CD4-positive, alpha-beta T cell treated with Interleukin-4 for 1 hour (primary cell): ENCODE data around the gene CACNA1B.
"Not testable (repeated sequence)": the region's sequence is repeated elsewhere in the genome, so short reads cannot be mapped to it uniquely, and the experiment has no call there.

Source experiments
- DNase-seq, 2 donors: peaks; one replicate each; pipeline ENCODE4 v3.0.0-alpha.2; 2020 to 2022

CACNA1B gene

DNA sequence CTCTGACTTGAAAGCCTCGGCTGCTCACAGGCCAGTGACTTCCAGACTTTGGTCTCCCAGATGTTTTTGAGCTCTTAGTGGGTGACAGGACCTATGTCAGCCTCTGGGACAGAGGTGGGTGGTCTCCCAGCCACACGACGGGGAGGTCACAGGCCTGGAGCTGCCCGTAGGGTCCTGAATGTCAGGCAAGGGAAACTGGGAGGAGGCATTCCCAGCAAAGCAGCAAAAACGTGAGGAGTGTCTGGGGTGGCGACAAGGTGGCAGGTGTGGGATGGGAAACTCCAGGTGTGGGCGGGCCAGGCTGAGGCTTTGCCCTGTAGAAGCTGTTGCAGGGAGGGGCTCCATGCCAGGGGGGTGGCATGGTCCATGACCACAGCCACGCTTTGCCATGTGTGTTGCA, 110.5 kb downstream of the CACNA1B start:
- no peak for DNase-seq

DNA sequence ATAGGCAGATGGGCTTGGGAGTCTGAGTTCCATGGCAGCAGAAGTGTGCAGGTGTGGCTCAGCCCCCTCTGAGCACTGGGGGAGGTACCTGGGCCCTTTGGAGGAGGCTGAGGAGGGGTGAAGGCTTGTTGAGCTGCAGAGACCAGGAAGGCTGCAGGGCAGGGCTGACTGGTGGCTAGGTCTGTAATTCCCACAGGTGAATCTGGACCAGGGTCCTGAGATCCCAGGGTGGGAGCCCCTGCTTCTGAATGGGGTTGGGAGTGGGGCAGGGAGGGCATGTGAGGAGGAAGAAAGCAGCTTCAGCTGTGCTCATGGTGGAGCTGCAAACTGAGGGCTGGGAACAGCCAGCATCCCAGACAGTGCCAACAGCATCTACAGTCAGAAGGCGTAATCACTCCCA, 111.1 kb downstream of the CACNA1B start:
- DNase-seq: no peak

DNA sequence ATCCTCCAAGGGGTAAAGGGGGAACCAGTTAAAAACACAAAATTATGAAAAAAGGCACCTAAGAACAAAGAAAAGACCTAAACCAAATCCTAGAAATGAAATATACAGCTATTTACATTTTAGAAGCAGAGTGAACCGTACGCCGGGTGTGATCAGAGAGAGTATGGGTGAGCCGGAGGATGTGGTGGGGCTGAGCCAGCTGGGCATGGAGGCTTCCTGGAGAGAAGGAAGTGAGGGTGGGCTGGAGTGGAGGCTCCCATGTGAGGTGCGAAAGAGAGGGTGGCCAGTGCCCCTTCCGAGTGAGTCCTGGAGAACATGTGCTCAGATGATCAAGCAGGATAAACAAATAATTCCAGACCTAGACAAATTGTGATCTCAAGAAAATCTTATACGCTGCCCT, 111.6 kb downstream of the CACNA1B start:
- DNase-seq: no peak

DNA sequence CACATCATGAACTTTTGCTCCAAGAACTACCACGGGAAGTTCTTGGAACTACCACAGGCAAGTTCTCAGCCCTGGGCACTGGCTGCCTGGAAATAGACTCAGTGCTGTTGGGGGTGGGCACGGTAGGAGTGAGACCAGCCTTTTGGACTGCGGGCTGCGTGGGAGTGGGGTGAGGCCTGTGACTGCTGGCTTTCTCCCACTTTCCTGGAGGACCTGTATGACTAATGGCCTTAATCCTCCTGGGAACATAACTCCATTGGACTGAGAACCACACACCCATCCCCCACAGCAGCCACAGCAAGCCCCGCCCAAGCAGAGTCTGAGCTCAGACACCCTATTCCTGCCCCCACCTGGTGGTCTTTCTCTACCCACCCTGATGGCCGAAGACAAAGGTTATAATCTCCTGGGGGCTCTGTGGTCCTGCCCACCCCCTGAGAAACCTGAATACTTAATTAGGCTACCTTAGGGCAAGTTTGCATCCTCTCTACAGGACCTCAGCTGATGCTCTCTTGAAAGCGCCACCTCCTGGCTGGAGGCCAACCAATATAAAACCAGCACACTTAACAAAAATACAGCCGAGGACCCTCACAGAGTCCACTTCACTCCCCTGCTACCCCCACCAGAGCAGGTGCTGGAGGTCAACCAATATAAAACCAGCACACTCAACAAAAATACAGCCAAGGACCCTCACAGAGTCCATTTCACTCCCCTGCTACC, 112.6 kb downstream of the CACNA1B start:
- no peak for DNase-seq

DNA sequence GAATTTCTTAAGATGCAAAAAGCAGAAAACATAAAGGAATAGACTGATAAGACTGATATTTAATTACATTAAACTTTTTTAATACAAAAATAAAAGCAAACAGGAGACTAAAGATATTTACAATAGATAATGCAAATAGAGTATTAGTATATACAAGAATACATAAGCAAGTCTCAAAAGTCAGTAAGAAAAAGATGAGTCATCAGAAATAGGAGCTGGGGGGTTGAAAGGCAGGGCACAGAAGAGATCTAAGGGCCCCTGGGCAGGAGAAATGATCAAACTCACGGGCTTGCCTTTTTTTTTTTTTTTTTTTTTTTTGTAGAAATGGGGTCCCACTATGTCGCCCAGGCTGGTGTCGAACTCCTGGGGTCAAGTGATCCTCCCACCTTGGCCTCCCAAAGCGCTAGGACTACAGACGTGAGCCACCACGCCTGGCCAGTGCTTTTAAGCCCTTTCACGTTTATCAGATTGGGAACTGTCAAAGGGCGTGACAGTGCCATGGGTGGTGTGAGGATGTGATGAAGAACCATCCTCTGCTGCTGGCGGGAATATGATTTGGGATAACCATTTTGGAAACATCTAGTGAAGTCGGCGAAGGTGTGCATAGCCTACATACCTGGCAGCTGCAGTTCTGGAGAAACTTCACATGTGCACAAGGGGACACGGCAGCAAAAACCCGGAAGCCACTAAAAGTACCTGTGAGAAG, 126.1 kb downstream of the CACNA1B start:
- DNase-seq: no peak

DNA sequence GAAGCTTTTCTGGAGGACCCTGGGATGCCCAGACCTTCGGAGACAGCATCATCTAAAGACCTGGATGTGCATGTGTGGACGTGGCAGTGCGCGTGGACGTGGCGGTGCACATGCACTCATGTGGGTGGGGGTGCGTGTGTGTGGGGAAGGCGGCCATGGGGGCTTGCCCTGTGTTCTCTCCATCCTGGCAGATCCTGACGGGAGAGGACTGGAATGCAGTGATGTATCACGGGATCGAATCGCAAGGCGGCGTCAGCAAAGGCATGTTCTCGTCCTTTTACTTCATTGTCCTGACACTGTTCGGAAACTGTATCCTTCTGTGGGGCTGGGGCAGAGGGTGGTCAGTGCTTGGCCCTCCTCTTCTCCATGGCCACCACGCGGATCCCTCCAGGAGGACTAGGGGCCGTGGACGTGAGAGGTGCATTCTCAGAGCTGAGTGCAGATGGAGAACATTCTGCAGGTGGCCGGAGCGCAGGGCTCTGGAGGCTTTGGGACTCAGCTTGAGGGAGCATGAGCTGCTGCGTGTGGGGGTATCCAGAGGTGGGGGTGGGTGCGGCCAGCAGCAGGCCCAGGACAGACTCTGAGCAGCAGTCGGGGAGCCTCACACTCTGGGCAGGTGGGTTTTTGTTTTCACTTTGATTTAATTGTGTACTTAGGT, 129.1 kb downstream of the CACNA1B start:
- DNase-seq: no peak

DNA sequence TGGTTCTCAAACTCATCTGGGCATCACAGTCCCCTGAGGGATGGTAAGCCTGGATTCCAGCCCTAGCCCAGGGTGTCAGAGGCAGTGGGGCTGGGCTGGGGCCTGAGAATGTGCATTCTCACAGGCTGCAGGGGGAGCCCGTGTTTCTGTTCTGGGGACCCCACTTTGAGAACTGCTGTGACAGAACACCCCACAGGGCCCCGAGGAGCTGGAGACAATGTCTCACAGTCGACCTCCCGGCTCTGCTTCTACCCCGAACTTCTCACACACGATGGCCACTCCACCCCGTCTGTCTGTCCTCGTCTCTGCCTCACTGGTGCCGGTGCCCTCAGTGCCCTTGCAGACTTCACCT, 130.0 kb downstream of the CACNA1B start:
- no peak for DNase-seq

DNA sequence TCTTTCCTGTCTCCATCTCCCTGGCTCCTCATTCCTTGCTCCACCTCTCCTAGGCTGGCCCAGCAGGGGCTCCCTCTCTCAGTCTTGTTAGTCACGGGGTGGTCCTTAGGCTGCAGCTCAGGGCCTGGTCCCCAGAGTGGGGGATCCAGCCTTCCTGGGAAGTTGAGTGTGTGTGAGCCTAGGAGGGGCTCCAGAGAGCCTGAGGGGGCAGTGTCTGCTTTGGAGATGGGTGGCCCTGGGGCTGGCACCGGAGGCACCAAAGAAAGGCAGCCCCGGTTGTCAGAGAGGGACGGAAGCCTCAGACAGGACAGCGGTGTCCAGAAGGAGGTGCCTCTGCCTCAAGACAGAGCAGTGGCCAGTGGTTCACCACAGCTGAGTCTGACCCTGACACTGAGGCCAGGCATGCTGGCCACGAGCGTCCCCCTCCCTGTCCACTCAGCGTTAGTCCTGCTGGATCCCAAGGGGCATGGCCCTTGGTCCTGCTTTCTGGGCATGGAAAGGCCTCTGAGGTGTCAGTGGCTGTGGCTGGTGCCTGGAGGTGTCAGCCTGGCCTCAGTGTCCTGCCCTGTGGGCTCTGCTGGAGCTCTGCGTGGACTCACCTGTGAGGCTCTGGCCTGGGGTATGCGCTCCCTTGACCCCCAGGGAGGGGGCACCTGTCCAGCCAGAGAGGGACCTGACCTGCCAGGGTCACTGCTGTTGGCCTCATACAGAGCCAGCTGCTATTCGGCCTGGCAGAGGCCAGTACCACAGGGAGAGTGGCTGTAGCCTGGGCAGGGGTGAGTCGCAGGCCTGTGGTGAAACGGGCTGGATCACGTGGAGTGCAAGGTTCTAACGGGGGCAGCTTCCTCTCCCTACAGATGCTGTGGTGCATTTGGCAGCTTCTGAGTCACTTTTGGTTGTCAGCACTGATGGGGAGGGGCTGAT, 130.6 kb downstream of the CACNA1B start:
- DNase-seq: no peak

DNA sequence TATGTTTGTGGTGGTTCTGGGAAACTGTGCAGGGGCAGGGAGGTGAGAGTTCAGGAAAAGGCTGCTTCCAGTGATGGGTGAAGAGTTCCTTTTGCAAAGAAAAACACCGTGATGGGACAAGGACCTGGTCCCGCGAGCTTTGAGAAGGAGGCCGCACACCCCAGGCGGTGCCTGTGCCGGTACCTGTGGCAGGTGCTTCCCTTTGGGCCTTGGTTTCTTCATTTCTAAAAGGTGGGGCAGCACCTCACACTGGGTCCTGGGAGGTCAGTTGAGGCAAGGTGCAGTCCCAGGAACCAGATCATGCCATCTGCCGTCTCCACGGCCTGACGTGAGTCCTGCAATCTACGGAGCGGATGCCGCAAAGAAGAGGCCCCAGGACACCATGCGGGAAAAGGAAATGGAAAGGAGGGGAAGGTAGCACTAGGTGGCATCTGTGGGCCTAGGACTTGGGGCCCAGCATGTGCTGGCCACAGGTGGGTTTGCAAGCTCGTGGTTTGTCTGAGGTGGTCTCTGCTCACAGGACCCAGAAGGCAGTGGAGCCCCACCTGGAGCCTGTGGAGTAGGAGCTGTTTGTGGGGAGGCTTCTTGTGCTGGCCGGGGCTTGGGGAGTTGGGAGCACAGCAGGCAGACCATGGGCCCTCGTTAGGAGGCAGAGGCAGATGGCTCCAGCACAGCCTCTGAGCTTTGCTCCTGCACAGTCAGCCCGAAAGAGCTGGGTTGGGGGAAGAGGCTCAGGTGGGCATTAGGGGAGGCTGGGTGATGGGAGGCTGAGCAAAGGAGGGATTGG, 131.6 kb downstream of the CACNA1B start:
- DNase-seq: no peak

DNA sequence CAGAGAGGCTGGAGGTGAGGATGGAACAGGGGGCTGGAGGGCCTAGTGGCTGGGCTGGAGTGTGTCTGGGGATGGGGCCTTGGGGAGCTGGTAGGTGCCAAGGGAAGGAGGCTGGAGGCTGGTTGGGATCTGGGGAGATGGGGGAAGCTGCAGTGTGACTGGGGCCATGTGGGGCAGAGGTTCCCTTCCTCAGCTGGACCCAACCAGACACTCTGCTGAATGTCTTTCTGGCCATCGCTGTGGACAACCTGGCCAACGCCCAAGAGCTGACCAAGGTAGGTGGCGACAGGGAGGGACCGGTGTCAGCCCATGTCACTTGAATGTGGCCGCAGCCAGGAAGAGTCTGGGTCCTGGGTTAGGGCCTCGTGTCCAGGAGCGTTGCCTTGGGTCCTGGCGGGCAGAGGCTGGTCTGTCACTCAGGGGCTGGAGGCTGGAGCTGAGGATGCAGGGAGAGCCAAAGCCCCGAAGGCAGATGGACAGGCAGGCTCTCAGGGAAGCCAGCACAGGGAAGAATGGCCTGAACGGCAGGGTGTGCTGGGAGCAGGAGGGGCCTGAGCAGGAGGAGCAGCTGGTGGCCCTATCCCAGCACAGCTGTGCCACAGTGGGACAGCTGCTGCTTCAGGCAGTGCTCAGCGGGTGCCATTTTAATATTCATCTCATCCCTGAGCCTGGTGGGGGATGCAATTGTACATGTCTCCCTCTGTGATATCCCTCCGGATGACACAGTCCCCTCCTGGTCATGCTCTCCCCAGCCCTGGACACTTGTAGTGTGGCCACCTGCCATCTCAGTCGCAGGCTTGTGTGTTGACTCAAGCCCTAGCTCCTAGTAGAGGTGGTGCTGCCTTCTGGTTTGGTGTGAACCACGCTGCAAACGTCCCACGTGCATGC, 132.5 kb downstream of the CACNA1B start:
- no peak for DNase-seq

DNA sequence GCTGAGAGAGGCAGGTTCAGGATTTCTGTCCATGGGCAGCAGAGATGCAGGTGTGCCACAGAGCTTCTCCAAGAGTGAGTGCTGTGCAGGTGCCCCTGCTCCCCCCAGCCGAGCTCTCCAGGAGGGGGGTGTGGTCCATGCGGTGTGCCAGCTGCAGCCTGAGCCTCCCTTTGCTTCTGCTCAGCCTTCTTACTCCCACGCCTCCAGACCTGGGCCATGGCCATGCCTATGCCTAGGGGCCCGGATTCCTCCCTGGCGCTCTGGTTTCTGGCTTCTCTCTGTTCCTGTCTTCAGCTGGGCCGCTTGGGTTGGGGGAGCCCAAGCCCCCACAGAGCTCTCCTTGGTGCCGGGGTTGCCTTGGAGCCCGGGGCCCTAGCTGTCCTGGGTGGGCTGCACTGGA, 133.3 kb downstream of the CACNA1B start:
- no peak for DNase-seq

DNA sequence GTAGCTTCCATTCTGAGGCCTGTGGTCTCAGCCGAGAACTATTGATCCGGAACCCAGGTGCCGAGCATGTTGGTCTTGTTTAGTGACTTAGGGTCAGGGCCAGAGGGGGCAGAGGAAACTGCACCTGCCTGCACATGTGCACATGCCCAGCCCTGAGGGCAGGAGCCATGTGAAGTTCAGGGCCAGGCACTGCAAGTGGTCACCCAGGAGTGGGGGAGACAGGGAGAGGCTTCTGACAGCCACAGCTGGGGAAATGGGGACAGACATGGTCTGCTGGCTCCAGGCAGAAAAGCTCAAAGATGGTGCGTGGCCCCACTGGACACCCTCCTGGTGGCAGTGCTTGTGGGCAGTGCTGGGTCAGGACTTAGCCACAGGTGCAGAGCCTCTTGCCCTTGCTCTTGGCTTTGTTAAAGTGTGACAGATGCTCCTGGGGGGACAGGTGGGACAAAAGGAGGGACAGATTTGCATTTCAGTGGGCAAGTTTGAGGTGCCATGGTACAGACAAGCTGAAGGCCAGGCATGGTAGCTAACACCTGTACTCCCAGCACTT, 134.4 kb downstream of the CACNA1B start:
- no peak for DNase-seq

DNA sequence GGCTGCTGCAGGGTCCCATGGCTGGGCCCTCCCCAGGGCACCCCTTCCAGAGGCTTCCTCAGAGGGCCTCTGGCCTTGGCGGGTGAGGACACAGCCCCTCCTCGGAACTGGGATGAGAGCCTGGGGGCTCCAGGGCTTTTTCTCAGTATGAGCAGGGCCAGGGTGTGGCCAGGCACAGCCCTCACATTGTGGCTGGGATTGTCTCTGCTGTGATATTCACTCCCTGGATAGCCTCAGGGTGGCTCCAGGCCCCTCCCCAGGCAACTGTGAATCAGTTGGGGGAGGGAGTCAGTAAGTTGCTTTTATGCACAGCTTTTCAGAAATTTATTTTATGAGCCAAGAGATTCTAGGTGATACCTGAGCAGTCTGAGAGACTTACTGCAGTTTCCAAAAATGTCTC, 135.7 kb downstream of the CACNA1B start:
- no peak for DNase-seq

DNA sequence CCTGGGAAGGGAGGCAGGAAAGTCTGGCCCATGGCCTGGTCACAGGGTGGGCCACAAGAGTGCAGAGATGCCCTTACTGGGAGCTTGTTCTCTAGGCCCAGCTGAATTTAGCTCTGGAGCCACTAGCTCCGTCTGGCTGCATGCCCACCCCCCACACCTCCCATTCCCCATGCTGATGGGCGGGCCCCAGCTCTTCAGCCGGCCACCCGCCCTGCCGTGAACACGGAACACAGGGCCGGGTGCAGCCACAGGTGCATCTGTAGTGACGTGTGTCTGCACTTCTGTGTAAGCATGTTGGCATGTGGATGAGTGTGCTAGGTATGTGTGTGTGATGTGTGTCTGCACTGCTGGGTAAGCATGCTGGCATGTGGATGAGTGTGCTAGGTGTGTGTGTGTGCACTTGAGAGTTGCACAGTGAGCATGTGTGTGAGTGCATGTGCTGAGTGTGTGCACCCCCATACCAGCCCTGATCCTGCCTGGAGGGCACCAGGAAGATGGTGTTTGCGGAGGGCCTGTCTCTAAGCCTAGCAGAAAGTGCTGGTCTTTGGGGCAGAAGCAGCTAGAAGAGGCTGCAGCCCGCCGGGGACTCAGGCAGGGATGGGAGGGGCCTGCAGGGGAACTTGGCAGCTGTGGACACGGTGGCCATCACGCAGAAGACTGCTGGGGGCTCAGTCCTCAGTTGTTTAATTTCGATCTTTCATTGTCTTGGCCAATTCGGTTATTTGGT, 136.4 kb downstream of the CACNA1B start:
- no peak for DNase-seq

DNA sequence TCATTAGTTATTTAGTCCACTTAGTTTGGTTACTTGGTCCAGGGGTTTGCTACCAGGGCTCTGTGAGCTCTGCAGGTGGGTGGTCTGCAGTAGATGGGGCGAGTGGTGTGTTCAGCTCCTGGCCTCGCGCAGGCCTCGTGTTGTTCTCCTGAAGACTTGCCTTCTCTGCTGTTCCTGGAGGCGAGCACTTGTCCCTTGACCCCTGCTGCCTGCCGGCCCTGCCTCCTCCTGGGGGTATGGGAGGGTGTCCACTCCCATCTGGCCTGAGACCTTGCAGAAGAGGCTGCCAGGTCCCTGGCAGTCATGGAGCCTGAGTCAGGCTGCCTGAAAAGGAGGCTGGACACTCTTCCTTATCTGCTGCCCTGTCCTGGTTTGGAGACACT, 137.0 kb downstream of the CACNA1B start:
- no peak for DNase-seq

DNA sequence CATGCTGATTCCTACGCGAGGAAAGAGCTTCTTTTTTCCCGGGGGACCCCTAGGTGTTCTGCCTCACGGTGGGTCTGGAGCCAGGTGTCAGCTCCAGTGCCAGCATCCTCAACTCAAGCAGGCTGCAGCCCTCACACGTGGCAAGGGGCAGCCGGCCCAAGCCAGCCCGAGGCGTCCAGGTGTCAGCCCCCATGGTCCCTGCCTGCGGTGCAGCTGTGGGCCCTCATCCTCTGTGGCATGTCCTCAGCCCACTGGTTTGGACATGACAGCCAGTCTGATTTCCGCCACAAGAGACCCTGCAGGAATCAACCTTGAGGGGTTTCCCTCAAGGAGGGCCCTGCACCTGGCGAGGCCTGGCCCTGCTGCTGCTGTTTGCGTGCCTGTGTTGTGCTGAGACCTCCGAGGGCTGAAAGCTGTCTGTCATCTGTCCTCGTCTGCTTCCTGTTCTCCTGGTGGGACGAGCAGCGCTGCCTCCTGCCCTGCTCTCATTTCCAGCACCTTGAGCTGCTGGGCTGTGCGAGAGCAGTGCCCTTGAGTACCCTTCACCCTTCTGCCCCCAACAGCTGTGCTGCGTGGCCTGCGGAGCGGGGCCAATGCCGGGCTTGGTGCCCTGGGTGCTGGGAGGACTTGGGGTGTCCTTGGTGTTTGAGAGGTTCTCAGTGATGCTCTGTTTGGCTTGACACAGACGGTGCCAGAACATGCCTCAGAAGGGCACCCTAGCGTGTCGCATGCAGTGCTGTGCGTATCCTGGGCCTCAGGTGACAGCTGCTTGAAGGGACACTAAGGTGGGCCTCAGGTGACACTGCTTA, 137.6 kb downstream of the CACNA1B start:
- no peak for DNase-seq

DNA sequence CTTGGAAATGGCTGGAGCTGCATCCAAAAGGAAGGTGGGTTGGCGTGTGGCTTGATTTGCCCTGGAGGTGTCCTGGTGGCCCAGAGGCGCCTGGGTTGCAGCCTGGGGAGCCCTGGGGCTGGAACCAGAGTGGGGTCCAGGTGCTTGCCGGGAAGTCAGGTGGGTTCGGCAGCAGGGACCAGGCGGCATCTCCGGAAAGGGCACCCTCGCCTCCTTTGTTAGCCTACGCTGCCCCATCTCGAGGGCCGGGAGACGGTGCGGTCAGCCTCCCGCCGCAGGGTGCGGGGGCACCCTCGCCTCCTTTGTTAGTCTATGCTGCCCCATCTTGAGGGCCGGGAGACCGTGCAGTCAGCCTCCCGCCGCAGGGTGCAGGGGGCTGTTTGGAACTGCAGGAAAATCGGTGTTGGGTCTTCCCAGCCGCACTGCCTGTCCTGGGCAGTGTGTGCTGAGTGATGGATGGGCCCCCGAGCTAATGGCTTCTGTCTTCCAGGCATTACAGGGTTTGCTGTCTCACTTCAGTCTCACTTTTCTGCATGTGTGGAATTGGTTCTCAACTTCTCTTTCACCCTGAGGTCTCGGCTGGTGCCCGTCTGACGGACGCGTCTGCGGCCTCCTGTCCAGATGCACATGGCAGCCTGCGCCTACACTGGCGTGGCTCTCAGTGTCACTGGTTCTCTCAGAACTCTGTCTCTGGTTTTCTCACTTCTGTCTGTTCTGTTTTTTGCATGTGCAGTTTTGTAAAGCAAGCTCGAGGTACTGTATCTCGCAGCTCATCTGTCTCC, 139.0 kb downstream of the CACNA1B start:
- DNase-seq: no peak

DNA sequence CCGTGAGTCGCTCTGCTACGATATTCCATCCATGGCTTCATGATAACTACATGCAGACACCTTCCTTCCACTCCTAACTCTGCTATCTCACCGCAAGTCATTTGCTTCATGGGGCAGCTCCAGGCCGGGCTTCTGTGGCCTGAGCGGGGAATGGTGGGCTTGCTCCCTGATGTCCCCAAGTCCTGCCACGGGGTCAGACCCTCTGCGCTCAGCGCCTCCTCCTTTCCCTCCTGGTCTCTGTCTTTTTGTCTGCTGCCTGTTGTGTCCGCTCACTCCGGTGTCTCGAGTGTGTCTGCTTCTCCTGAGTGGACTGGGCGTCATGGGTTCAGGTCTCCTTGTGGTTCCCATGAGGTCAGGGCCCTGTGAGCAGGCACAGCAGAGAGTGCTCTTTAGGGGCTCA, 139.6 kb downstream of the CACNA1B start:
- no peak for DNase-seq

DNA sequence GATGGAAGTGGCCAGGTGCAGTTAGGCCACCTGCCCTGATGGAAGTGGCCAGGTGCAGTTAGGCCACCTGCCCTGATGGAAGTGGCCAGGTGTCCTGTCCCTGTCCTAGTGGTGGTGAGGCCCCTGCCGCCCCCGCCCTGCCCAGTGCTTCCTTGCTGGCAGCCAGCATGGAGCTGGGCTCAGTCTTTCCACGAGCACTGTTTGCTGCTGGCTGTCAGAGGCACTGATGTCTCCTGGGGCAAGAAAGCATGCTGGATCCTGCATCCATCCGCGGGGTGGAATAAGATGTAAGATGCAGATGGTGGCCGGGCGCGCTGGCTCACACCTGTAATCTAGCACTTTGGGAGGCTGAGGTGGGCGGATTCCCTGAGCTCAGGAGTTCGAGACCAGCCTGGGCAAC, 141.9 kb downstream of the CACNA1B start:
- not testable (repeated sequence) for DNase-seq
